ENCODE measurements around the gene C6orf52. TPM values are rescaled to one million over a fixed set of nuclear protein-coding genes. Genes with fewer than 3 reads are reported as not detected.

Gene C6orf52
- total and polyA plus RNA-seq, 9 of the 15 experiments (the other 6 are each of a cell fraction or from before 2014, with no cell fraction given), result 6.7 to 37.0 (median 11.1) TPM

DNA sequence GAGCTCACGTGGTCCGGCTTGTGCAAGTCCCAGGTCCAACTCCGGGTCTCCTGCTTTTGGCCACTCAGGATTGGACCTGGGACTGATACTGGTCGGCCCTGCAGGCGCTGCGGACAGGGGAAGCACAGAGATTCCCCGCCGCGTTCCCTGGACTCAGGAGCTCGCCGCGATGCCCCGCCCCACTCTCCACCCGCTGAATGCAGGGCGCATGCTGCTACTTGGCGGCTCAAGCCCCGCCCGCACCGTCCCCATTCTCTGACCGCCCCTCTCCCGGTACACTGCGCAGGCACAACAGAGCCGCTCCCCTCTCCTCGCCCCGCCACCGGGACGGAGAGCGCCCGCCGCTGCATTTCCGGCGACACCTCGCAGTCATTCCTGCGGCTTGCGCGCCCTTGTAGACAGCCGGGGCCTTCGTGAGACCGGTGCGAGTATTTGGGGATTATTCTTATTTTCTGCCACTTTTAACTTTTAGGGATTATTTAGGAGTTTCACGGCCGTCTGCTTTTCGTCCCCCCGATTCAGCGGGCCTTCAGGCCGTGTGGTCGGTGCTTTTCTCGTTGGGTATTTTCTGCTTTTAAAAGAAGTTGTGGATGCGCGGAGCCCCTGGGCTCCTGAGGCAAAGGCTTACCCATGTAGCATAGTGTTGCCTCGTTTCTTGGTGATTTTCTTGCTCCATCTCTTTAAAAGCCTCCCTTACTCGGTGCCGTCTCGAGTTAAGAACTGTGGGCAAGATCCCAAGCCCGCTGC is 28.6 kb upstream of the C6orf52 start, which contains the start of gene TMEM14C (continued):
- TF ChIP-seq ZNF668 (CRISPR knock-in tag; IDR thresholded peaks at IDR 0.05) (no peak), RBM34 (IDR thresholded peaks at IDR 0.05; ENCODE audit: borderline replicate concordance, insufficient read depth, low read length) (no peak), ZNF707 (CRISPR knock-in tag; conservative IDR thresholded peaks at IDR 0.05) (no peak), POLR2B (IDR thresholded peaks at IDR 0.05; ENCODE audit: low read depth, partially characterized antibody) (peak; percentile 95), HIVEP1 (CRISPR knock-in tag; IDR thresholded peaks at IDR 0.05) (no peak), NRF1 (conservative IDR thresholded peaks at IDR 0.05 in 1 of 2, IDR thresholded peaks at IDR 0.05 in 1 of 2) (peak; percentile 95 to 96), SIRT6 (IDR thresholded peaks at IDR 0.05; ENCODE audit: low read depth, low read length) (no peak), ZFX (CRISPR knock-in tag; IDR thresholded peaks at IDR 0.05) (peak; percentile 69; the same call in 1 of the 2 replicates), CHD2 (IDR thresholded peaks at IDR 0.05; ENCODE audit: low read depth, low read length) (no peak), ZNF780A (CRISPR knock-in tag; IDR thresholded peaks at IDR 0.05) (no peak), CREB1 (IDR thresholded peaks at IDR 0.05) (peak; percentile 65), CREB1 (CRISPR knock-in tag; IDR thresholded peaks at IDR 0.05) (peak; percentile 68; the same call in 1 of the 2 replicates), IRF2 (CRISPR knock-in tag; IDR thresholded peaks at IDR 0.05) (no peak), NUFIP1 (IDR thresholded peaks at IDR 0.05; ENCODE audit: partially characterized antibody) (no peak)
- TF ChIP-seq, protein P1, sequence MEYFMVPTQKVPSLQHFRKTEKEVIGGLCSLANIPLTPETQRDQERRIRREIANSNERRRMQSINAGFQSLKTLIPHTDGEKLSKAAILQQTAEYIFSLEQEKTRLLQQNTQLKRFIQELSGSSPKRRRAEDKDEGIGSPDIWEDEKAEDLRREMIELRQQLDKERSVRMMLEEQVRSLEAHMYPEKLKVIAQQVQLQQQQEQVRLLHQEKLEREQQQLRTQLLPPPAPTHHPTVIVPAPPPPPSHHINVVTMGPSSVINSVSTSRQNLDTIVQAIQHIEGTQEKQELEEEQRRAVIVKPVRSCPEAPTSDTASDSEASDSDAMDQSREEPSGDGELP (CRISPR knock-in tag; IDR thresholded peaks at IDR 0.05; ENCODE audit: borderline replicate concordance), result peak; percentile 93; the same call in 1 of the 2 replicates
- TF ChIP-seq, protein P2, sequence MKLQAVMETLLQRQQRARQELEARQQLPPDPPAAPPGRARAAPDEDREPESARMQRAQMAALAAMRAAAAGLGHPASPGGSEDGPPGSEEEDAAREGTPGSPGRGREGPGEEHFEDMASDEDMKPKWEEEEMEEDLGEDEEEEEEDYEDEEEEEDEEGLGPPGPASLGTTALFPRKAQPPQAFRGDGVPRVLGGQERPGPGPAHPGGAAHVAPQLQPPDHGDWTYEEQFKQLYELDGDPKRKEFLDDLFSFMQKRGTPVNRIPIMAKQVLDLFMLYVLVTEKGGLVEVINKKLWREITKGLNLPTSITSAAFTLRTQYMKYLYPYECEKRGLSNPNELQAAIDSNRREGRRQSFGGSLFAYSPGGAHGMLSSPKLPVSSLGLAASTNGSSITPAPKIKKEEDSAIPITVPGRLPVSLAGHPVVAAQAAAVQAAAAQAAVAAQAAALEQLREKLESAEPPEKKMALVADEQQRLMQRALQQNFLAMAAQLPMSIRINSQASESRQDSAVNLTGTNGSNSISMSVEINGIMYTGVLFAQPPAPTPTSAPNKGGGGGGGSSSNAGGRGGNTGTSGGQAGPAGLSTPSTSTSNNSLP (IDR thresholded peaks at IDR 0.05; ENCODE audit: borderline replicate concordance, low read depth, low read length), result no peak
- TF ChIP-seq, protein P3, sequence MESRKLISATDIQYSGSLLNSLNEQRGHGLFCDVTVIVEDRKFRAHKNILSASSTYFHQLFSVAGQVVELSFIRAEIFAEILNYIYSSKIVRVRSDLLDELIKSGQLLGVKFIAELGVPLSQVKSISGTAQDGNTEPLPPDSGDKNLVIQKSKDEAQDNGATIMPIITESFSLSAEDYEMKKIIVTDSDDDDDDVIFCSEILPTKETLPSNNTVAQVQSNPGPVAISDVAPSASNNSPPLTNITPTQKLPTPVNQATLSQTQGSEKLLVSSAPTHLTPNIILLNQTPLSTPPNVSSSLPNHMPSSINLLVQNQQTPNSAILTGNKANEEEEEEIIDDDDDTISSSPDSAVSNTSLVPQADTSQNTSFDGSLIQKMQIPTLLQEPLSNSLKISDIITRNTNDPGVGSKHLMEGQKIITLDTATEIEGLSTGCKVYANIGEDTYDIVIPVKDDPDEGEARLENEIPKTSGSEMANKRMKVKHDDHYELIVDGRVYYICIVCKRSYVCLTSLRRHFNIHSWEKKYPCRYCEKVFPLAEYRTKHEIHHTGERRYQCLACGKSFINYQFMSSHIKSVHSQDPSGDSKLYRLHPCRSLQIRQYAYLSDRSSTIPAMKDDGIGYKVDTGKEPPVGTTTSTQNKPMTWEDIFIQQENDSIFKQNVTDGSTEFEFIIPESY (CRISPR knock-in tag; IDR thresholded peaks at IDR 0.05), result peak; percentile 71
- TF ChIP-seq, protein P4, sequence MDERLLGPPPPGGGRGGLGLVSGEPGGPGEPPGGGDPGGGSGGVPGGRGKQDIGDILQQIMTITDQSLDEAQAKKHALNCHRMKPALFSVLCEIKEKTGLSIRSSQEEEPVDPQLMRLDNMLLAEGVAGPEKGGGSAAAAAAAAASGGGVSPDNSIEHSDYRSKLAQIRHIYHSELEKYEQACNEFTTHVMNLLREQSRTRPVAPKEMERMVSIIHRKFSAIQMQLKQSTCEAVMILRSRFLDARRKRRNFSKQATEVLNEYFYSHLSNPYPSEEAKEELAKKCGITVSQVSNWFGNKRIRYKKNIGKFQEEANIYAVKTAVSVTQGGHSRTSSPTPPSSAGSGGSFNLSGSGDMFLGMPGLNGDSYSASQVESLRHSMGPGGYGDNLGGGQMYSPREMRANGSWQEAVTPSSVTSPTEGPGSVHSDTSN (CRISPR knock-in tag; IDR thresholded peaks at IDR 0.05; ENCODE audit: low read depth), result no peak
- TF ChIP-seq, protein P4 (tag; conservative IDR thresholded peaks at IDR 0.05; ENCODE audit: low read depth), result no peak
